Memory B cell (primary cell): ENCODE results near the gene GSTM4.

Experiments used
- ATAC-seq: fragments of 150-1000 bp; cut with Tn5 transposase; 2 replicates; pipeline ENCODE4 v1.10.0; 2021; ENCODE audit warnings: low read depth, mild to moderate bottlenecking, moderate library complexity
- DNase-seq, 2 donors: peaks; one replicate each; pipeline ENCODE4 v3.0.0; 2022; ENCODE audit warnings: low spot score in 2 of 2
- H3K27ac Mint-ChIP-seq: one replicate; pipeline ENCODE4 v1.8.0; 2022; ENCODE audit warnings: mild to moderate bottlenecking, moderate library complexity, mixed read lengths
- H3K27me3 Mint-ChIP-seq: one replicate; pipeline ENCODE4 v1.8.0; 2022; ENCODE audit warnings: mixed read lengths
- H3K36me3 Mint-ChIP-seq: one replicate; pipeline ENCODE4 v1.8.0; 2022; ENCODE audit warnings: mild to moderate bottlenecking, mixed read lengths
- H3K4me1 Mint-ChIP-seq: one replicate; pipeline ENCODE4 v1.8.0; 2022; ENCODE audit warnings: mixed read lengths
- H3K4me3 Mint-ChIP-seq: one replicate; pipeline ENCODE4 v1.8.0; 2022; ENCODE audit warnings: mild to moderate bottlenecking, moderate library complexity, mixed read lengths
- H3K9me3 Mint-ChIP-seq: one replicate; pipeline ENCODE4 v1.8.0; 2022; ENCODE audit warnings: mixed read lengths

The GSTM4 gene

GRCh38 chr1:109620841-109621286 lies 35.0 kb upstream of the GSTM4 start:
- peaks cover 2% of the 10 kb centered on the region for H3K36me3 Mint-ChIP-seq
- peaks cover 62% of the 10 kb centered on the region for H3K4me1 Mint-ChIP-seq
- DNase-seq: peak; percentile 71 to 72
- ATAC-seq: peak; percentile 69
- H3K27me3 Mint-ChIP-seq: no peaks in the 10 kb centered on the region
- peak overlapping the region; percentile 94 for H3K4me3 Mint-ChIP-seq
- peak overlapping the region; percentile 94 for H3K27ac Mint-ChIP-seq
- no peaks in the 10 kb centered on the region for H3K9me3 Mint-ChIP-seq

- H3K9me3 Mint-ChIP-seq: no peaks in the 10 kb centered on the region
- H3K27ac Mint-ChIP-seq: peak overlapping the region; percentile 94
- H3K27me3 Mint-ChIP-seq: no peaks in the 10 kb centered on the region
- ATAC-seq: no peak
- DNase-seq: no peak
- peaks cover 55% of the 10 kb centered on the region for H3K4me1 Mint-ChIP-seq
- peak overlapping the region; percentile 94 for H3K4me3 Mint-ChIP-seq
- peaks cover 6% of the 10 kb centered on the region for H3K36me3 Mint-ChIP-seq
Observed at GRCh38 chr1:109621379-109622136, 34.3 kb upstream of the GSTM4 start.

- peak overlapping the region; percentile 94 for H3K27ac Mint-ChIP-seq
- H3K4me3 Mint-ChIP-seq: peak overlapping the region; percentile 94
- no peaks in the 10 kb centered on the region for H3K27me3 Mint-ChIP-seq
- ATAC-seq (no peak), DNase-seq (no peak)
- H3K36me3 Mint-ChIP-seq: peaks cover 7% of the 10 kb centered on the region
- peaks cover 52% of the 10 kb centered on the region for H3K4me1 Mint-ChIP-seq
- no peaks in the 10 kb centered on the region for H3K9me3 Mint-ChIP-seq
Observed at GRCh38 chr1:109622137-109622892, 33.6 kb upstream of the GSTM4 start.

DNA sequence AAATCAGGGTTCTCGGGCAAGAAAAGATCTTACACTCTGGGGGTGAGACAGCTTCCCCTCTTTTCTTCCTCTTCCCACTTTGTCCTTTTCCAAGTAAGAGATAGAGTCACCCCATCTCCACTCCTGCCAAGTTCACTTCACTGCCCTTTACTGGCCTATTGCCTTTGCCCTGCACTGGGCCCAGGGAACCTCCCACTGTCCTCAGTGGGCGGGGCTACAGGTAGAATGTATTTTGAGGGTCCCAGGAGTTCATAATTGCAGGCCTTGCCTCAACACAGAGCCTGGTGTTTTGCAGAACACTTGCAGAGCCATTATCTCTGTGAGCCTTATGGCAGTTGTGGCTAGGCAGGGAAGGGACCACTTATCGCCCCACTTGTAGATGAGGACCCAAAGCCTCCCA lies 33.0 kb upstream of the GSTM4 start:
- Mint-ChIP-seq H3K27ac (peak overlapping the region; percentile 94), H3K36me3 (peaks cover 12% of the 10 kb centered on the region), H3K4me3 (peak overlapping the region; percentile 24), H3K4me1 (peaks cover 50% of the 10 kb centered on the region), H3K27me3 (no peaks in the 10 kb centered on the region), H3K9me3 (no peaks in the 10 kb centered on the region)
- ATAC-seq (no peak), DNase-seq (no peak)

GRCh38 chr1:109623601-109624161 lies 32.2 kb upstream of the GSTM4 start:
- H3K9me3 Mint-ChIP-seq: no peaks in the 10 kb centered on the region
- no peak for ATAC-seq
- H3K4me1 Mint-ChIP-seq: peaks cover 47% of the 10 kb centered on the region
- no peaks in the 10 kb centered on the region for H3K27me3 Mint-ChIP-seq
- peaks cover 16% of the 10 kb centered on the region for H3K36me3 Mint-ChIP-seq
- peak overlapping the region; percentile 94 for H3K27ac Mint-ChIP-seq
- H3K4me3 Mint-ChIP-seq: peak overlapping the region; percentile 69
- no peak for DNase-seq

DNA sequence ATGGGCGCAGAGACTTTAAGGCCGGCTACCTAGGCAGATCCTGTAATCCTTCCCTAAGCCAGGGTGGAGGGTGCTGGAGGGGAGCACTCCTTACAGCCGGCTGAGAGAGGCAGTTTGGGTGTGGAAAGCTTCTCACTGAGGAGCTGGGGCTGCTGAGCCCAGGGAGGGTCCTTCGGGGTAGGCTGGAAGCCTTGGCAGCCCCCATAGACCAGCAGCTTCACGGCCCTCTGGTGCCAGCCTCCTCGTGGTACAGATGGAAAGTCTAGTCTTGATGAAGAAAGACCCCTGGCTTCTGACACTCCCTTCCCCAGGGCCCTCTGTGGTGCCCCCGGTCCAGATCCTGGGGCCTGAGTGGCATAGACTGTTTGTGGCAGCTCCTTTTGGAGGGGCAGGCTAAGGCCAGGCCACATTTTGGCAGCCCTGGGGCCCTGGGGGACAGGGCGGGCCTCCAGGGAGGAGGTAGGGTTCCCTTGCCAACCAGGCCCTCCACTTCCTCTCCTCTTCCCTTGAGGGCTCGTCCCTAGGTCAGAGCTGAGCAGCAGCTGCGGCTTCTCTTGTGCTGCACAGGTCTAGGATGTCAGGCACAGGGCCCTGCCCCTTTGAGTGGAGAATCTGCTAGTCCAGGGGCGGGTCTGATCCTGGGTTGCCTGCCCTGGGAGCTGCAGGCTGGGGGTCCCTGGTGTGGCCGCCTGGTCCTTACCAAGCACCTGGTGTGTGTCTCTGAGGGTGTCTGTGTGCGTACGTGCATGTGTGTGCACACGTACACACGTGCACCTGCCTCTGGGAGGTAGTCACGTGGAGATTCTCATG lies 31.5 kb upstream of the GSTM4 start:
- Mint-ChIP-seq H3K9me3 (no peaks in the 10 kb centered on the region), H3K4me1 (peaks cover 43% of the 10 kb centered on the region), H3K27me3 (no peaks in the 10 kb centered on the region), H3K4me3 (peak overlapping the region; percentile 69), H3K27ac (peak overlapping the region; percentile 94), H3K36me3 (peaks cover 17% of the 10 kb centered on the region)
- DNase-seq (peak in 1 of 2 donors; percentile 30), ATAC-seq (peak; percentile 48)

- Mint-ChIP-seq H3K27ac (peak overlapping the region; percentile 94), H3K27me3 (no peaks in the 10 kb centered on the region), H3K4me3 (peak overlapping the region; percentile 33), H3K9me3 (no peaks in the 10 kb centered on the region), H3K36me3 (peaks cover 24% of the 10 kb centered on the region), H3K4me1 (peaks cover 38% of the 10 kb centered on the region)
- DNase-seq (no peak), ATAC-seq (no peak)
Observed at GRCh38 chr1:109625176-109625575, 30.7 kb upstream of the GSTM4 start.

- H3K4me1 Mint-ChIP-seq: peaks cover 35% of the 10 kb centered on the region
- ATAC-seq (no peak), DNase-seq (no peak)
- no peaks in the 10 kb centered on the region for H3K9me3 Mint-ChIP-seq
- no peaks in the 10 kb centered on the region for H3K27me3 Mint-ChIP-seq
- H3K27ac Mint-ChIP-seq: peak overlapping the region; percentile 56
- H3K4me3 Mint-ChIP-seq: peak overlapping the region; percentile 33
- H3K36me3 Mint-ChIP-seq: peaks cover 24% of the 10 kb centered on the region
Observed at GRCh38 chr1:109625601-109626560, 30.0 kb upstream of the GSTM4 start.

DNA sequence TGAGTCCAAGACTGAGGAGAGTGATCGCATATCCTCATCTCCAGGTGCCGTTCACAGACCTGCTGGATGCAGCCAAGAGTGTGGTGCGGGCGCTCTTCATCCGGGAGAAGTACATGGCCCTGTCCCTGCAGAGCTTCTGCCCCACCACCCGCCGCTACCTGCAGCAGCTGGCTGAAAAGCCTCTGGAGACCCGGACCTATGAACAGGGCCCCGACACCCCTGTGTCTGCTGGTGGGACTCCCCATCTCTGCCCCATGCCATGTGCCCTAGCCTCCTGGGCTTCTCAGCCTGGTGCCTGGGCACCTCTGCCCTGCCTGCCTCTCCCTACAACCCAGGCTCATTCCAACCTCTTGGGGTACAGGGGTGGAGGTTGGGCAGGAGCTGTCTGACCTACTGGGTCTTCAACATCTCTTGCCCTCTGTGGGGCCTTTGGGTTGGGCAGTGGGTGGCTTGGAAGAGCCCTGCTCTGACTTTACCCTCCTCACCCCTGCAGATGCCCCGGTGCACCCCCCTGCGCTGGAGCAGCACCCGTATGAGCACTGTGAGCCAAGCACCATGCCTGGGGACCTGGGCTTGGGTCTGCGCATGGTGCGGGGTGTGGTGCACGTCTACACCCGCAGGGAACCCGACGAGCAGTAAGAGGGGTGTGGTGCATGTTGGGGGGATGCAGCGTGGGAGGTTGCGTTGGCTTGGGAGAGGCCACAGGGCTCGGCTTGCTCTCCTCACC lies 29.1 kb upstream of the GSTM4 start:
- no peak for DNase-seq
- H3K36me3 Mint-ChIP-seq: peaks cover 29% of the 10 kb centered on the region
- no peaks in the 10 kb centered on the region for H3K9me3 Mint-ChIP-seq
- H3K4me3 Mint-ChIP-seq: no peak overlapping the region
- H3K27me3 Mint-ChIP-seq: no peaks in the 10 kb centered on the region
- no peak for ATAC-seq
- no peak overlapping the region for H3K27ac Mint-ChIP-seq
- H3K4me1 Mint-ChIP-seq: peaks cover 32% of the 10 kb centered on the region

DNA sequence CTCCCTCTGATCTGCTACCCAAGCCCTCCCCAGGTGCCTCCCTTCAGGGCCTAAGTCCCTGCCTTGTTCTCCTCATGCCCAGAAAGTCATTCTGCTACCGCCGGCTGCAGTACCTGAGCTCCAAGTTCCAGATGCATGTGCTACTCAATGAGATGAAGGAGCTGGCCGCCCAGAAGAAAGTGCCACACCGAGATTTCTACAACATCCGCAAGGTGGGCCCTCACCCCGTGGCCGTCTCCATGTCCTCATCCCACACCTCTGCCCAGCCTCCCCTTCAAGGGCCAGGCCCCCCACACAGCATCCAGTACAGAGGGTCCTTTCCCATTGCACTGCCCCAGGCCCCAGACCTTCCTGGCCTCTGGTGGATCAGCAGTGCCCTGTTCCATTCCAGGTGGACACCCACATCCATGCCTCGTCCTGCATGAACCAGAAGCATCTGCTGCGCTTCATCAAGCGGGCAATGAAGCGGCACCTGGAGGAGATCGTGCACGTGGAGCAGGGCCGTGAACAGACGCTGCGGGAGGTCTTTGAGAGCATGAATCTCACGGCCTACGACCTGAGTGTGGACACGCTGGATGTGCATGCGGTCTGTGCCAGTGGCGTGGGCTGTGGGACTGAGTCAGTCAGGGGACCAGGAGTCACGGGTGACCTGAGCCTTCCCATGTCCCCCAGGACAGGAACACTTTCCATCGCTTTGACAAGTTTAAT lies 28.1 kb upstream of the GSTM4 start:
- ATAC-seq (no peak), DNase-seq (no peak)
- H3K27me3 Mint-ChIP-seq: no peaks in the 10 kb centered on the region
- no peak overlapping the region for H3K4me3 Mint-ChIP-seq
- no peak overlapping the region for H3K27ac Mint-ChIP-seq
- peaks cover 29% of the 10 kb centered on the region for H3K36me3 Mint-ChIP-seq
- no peaks in the 10 kb centered on the region for H3K9me3 Mint-ChIP-seq
- peaks cover 22% of the 10 kb centered on the region for H3K4me1 Mint-ChIP-seq

DNA sequence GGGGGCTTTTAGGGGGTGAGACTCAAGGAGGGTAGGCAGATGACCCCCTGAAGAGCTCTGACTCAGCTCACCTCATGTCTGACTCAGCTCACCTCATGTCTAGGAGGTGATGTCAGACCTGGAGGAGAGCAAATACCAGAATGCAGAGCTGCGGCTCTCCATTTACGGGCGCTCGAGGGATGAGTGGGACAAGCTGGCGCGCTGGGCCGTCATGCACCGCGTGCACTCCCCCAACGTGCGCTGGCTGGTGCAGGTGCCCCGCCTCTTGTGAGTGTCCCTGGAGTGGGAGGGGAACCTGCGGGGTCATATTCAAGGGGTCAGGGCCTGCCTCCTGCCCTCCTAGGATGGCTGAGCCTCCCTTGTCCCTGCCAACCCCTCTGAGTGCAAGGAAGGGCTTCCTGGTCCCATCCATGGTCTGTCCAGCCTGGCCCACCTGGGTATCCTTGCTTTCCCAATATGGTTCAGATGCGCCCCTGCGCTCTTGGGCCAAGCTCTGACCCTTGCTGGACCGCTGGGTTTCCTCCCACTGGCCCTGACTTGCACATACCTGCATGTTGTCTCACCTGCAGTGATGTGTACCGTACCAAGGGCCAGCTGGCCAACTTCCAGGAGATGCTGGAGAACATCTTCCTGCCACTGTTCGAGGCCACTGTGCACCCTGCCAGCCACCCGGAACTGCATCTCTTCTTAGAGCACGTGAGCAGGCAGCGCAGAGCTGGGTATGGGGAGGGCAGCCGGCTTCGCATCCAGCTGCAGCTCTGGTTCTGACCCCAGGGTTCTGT lies 27.2 kb upstream of the GSTM4 start:
- no peak overlapping the region for H3K27ac Mint-ChIP-seq
- no peak overlapping the region for H3K4me3 Mint-ChIP-seq
- peaks cover 14% of the 10 kb centered on the region for H3K4me1 Mint-ChIP-seq
- no peaks in the 10 kb centered on the region for H3K9me3 Mint-ChIP-seq
- DNase-seq (no peak), ATAC-seq (no peak)
- no peaks in the 10 kb centered on the region for H3K27me3 Mint-ChIP-seq
- H3K36me3 Mint-ChIP-seq: peaks cover 29% of the 10 kb centered on the region
